NCI-H510A treated with DMSO at 0.1 percent for 48 hours (cell line): ENCODE measurements around the gene NPM3.
"Not testable (repeated sequence)": the region's sequence is repeated elsewhere in the genome, so short reads cannot be mapped to it uniquely, and the experiment has no call there.

Experiments
- DNase-seq: peaks from one replicate; lab custom pipeline; 2025; lab: John Stamatoyannopoulos, UW

The NPM3 gene

GRCh38 chr10:101807158-101807557, 23.9 kb upstream of the NPM3 start:
- DNase-seq: no peak

DNA sequence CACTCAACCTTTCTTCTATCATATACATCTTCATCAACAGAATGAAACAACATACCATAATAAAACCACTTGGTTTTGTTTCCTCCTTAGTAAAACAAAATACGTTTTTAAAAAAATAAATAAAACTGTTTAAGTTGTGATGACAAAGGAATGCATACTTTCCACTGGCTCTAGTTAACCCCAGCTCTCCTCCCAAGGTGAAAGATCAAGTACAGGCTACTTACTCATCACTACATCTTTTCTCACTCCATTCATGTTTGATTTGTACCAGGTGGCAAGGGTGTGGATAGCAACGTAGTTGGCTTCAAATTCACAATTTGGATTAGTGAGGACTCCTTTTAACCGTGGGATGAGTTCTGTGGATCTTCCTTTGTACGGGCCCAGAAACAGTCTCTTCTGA, 20.3 kb upstream of the NPM3 start:
- DNase-seq: no peak

DNA sequence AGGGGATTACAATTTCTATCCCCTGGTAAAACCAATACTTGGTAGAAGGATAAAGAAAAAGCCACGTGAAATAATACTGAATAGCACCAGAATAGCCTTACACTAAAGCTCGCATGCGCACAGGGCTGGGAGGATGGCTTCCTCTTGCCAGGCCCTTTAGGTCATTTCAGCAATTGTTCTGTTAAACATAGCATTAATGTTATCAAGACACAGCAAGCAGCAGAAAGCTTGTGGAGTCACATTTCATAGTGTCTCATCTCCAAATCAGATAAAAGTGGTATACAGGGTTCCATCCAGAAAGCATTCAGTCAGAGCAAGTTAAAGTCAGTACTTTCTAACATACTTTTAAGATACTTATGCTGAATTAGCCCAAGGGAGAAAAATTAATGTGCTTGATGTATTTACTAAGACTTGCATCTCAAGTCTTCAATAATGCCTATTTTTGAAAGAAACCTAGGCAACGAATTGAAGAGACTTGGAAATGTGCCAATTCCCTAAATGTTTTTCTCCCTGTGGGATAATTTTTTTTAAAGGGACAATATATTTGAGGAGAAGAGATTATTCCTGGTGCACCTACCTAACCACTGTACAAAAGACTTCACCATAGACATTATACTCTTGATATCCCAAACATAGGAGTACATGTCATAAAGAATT, 14.3 kb upstream of the NPM3 start:
- DNase-seq: no peak

DNA sequence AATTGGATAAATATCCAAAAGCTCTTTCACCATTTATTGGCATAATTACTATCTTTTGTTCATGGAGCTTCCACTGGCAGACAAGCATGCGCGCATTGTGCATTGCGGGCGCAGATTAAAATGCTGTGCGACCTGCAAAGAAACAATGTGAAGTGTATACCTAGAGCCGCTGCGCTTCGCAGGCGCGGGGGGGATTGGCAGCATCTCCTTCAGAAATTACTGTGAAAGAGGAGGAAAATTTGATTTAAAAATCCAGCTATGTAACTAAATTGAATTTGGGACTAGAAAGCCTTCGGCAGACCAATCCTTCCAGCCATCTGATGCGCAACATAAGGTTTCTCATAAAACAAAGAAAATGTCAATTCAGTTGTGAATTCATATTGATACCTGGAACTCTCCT, 10.3 kb upstream of the NPM3 start:
- DNase-seq: no peak

GRCh38 chr10:101789686-101790085, 6.4 kb upstream of the NPM3 start:
- DNase-seq: no peak

- not testable (repeated sequence) for DNase-seq
These were observed 6.0 kb upstream of the NPM3 start for GRCh38 chr10:101789231-101789630.

DNA sequence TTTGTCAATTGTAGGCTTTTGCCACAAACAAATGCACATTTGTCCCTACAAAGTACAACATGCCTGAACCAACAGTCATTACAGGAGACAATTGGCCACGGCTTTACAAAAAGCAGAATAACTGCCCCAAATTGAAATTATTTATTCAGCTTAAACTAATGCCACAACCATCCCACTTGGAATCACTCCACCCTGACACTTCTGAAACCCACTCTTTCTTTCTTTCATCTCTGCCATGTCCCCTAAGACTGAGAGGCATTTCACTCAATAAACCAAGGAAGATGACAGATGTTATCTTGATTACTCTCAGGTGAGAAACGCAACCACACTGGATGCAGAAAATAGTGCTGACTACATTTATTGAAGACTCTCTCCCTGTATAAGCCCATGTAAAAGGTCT, 2.6 kb upstream of the NPM3 start:
- DNase-seq: no peak

DNA sequence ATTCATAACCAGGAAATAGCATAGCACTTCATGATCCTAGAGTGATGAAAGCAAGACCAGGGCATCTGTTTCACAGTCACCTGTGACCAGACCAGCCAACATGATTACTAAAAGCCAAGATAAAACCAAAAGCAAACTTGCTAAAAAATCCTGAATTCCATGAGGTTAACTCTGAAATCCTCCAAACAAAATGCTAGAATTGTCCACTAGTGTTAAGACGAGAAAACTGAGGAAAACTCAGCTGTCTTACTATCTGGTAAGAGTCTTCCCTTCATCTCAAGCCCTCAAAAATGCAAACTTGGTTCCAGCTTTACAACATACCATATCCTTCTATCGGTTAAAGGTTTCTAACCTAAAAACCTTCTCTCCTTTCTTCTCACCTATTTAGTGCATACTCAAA, 1.3 kb upstream of the NPM3 start:
- DNase-seq: no peak

DNA sequence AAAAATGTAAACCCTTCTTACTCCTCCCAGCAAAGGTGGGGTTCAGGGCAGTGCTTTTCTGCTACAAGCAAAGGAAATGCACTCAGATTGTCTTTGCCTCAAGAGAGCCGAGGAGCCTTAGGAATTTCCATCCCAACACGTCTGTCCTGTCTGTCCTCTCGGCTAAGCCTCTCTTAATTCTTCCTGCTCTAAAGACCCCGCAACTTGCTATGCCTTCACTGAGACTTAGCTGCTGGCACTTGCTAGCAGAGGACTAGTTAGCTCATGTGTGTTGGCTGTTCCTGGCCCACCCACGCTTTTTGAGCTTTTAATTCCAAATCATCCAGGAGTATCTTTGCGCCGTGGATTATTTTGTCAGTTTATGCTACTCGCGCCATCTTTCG, 481 bp upstream of the NPM3 start:
- peak; percentile 57 for DNase-seq

- no peak for DNase-seq
These were observed 1.0 kb downstream of the NPM3 start for GRCh38 chr10:101781984-101782810.

GRCh38 chr10:101781655-101781983, 1.6 kb downstream of the NPM3 start:
- DNase-seq: no peak

GRCh38 chr10:101780818-101781654, 2.2 kb downstream of the NPM3 start:
- peak; percentile 25 for DNase-seq

DNA sequence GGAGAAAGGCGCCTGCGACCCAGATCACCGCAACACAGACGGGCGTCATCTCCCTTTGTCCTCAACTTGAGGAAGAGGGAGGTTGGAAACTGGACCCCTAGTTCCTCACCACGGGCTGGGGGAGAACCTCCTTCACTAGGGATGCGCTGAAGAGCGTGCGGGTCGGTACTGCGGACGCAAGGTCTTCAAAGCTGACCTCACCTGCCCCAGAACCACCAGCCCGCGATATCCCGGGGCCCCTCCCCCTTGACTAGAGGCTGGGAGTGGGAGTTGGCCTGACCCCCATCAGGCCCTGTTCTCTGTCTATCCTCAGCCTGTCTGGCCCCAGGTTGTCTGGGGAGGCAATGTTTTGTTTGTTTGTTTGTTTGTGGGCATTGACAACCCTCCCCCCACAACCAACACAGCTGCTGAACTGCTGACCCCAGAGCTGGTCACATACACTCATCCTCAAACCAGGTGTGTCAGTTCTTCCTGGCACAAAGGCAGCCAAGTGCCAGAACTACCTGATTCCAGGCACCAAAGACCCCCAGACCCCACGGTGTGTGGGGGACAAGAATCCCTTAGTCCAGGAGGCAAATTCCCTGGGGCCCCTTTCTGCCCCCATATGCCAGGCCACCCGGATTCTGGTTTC, 2.9 kb downstream of the NPM3 start:
- DNase-seq: no peak

DNA sequence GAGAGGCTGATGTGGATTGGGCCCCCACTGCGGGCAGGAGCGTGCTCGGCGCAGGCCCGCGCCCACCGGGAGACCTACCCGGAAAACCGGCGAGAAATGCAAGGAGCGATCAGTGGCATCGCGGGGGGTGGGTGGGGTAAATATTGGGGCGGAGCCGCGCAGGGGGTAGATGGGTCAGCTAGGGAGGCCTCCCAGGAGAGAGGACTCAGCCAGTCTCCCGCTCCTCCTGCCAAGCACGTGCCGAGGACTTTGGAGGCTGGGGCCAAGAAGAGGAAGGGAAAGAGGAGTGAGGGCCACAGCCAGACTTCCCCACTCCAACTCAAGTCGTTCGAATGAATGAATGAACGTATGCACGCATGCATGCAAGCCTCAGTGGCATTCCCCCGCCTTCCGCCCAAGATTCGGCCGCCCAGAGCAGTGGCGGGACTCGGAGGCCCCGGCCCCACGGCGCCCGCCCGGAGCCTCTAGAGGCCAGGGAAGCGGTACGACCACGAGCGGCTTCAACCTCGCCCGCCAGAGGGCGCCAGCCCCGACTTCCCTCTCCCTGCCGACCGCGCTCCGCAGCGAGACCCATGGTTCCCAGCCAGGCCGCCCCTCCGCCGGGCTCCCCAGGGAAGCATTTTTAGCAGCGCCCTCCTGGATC, 3.6 kb downstream of the NPM3 start:
- no peak for DNase-seq

DNA sequence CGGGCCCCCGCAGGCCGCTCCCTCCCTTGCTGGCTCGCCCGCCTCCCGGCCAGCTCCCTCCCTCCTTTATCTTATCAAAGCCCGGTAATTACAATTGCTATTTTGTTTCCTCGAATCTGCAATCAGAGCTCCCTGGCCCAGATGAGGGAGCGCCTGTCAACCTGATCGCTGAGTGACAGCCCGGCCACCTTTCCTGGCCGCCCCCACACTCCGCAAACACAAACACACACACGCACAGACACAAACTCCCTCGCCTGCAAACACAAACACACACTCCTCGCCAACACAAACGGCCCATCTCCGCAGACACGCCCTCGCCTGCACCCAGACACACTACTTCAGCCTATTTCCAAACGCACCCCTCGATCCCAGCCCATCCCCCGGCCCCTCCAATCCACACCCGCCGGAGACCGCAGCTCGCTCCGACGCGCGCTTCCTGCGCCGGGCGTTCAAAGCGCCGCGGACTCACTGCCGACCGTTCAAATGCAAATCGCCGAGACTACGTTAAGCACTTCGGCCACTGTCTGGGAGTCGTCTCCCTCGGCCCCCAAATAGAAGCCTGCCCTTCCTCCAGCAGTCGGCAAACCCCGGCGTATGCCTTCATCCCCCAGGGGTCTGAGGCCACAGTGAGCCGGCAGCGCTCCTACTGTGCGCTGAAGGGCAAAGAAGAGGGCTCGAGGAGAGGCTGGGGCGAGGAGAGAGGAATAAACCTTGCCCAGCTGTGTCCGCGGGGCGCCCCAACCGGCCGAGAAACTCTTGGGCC, 4.3 kb downstream of the NPM3 start:
- no peak for DNase-seq

DNA sequence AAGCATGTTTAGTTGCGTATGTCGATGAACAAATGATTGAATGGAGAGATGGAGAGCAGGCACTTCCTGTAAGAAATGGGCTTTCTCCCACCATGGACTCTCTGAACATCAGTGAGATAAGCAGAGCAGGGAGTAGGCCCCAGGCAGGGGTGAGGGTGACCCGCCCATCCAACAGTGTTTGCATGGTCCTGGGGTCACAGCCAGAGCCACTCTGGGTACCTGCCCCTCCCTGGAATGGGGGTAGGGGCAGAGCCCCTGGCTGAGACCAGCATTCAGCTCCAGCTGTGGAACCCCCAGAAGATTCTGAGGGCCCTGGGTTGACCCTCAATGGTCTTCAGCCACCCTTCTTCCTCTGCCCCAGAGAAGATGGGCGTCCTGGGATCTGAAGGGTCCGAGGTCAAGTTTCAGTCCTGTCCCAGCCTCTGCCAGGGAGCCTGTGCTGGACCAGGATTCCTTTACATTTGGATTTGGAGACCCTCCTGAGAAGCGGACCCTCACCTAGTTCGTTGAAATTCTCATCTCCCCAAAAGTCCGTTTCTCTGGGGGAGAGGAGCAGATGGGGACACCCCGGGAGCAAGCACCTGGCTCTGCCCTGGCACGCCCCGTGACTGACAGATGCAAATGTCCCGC, 5.0 kb downstream of the NPM3 start:
- no peak for DNase-seq

- no peak for DNase-seq
These were observed 5.6 kb downstream of the NPM3 start for GRCh38 chr10:101777619-101778145.

DNA sequence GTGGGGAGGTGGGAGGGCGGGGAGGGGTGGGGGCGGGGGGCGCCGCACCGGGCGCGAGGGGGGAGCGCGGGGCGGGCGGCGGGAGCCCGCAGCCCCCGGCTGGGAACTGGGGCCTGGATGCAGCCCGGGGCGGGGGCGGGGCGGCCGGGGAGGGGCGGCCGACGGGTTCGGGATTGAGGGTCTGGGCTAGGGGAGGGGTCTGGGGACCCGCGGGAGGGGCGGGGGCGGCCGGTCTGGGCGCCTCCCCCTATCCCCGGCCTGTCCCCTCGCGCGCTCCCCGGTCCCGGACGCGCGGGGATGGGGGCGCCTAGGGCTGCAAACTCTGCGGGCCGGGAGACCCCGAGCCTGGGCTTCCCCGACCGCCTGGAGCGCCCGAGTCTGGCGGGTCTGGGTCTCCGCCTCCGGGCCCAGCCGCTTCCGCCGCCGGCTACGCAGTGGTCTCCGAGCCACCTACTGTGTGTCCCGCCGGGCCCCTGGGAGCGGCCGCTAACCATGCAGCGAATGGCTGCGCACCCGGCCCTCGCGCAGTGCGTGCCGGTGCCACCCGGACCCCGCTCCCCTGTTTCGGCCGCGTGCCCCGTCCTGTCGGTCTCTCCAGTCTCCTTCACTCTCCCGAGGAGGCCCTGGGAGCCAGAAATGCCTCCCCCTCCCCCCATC, 7.0 kb downstream of the NPM3 start:
- no peak for DNase-seq

GRCh38 chr10:101775273-101776160, 7.7 kb downstream of the NPM3 start, which contains the start of gene FGF8:
Gene FGF8, minus strand, starts transcription at chr10:101776114. Its CDS starts 214 bp downstream, at chr10:101775900.
- DNase-seq: no peak
